H9 (cell line): ENCODE data around the gene SLC4A7. TPM values are rescaled to one million over a fixed set of nuclear protein-coding genes. Genes with fewer than 3 reads are reported as not detected.

Source experiments
- DNase-seq: peaks from one replicate; pipeline ENCODE4 v3.0.0-alpha.2; 2017
- H2AFZ ChIP-seq: one replicate; pipeline ENCODE4 v1.6.1; 2013; ENCODE audit warnings: mild to moderate bottlenecking, low read length, control low read depth, moderate library complexity
- H2AK5ac ChIP-seq: 2 replicates; pipeline ENCODE4 v1.6.1; 2013; ENCODE audit warnings: low read length, control low read depth, mixed read lengths; ENCODE audit not compliant: insufficient read length
- H2BK120ac ChIP-seq: one replicate; pipeline ENCODE4 v1.6.1; 2013; ENCODE audit warnings: low read depth, mild to moderate bottlenecking, low read length, control low read depth, inconsistent platforms; ENCODE audit not compliant: poor library complexity, severe bottlenecking
- H2BK12ac ChIP-seq: 2 replicates; pipeline ENCODE4 v1.6.1; 2013; ENCODE audit warnings: low read length, control low read depth, mixed read lengths, low read depth; ENCODE audit not compliant: insufficient read length
- H2BK15ac ChIP-seq: 2 replicates; pipeline ENCODE4 v1.6.1; 2013; ENCODE audit warnings: low read depth, low read length, control low read depth
- H2BK20ac ChIP-seq: one replicate; pipeline ENCODE4 v1.6.1; 2013; ENCODE audit warnings: low read depth, mild to moderate bottlenecking, low read length, control low read depth, inconsistent platforms; ENCODE audit not compliant: poor library complexity, severe bottlenecking
- H2BK5ac ChIP-seq: 2 replicates; pipeline ENCODE4 v1.6.1; 2013; ENCODE audit warnings: low read length, control low read depth, mixed read lengths; ENCODE audit not compliant: insufficient read length
- H3K14ac ChIP-seq: 2 replicates; pipeline ENCODE4 v1.6.1; 2013; ENCODE audit warnings: low read length, control low read depth; ENCODE audit not compliant: insufficient read depth
- H3K18ac ChIP-seq: 2 replicates; pipeline ENCODE4 v1.6.1; 2013; ENCODE audit warnings: low read depth, mild to moderate bottlenecking, mixed read lengths, low read length, control low read depth; ENCODE audit not compliant: insufficient read length
- H3K23ac ChIP-seq: 2 replicates; pipeline ENCODE4 v1.6.1; 2013; ENCODE audit warnings: low read length, control low read depth, mixed read lengths, low read depth; ENCODE audit not compliant: insufficient read length
- H3K23me2 ChIP-seq: 2 replicates; pipeline ENCODE4 v1.6.1; 2013; ENCODE audit warnings: low read depth, mild to moderate bottlenecking, mixed read lengths, low read length, control low read depth; ENCODE audit not compliant: insufficient read length, poor library complexity, severe bottlenecking
- H3K27ac ChIP-seq: 2 replicates; pipeline ENCODE4 v1.5.1; 2013; ENCODE audit warnings: low read length, control low read depth, mixed read lengths, low read depth; ENCODE audit not compliant: insufficient read length
- H3K27me3 ChIP-seq: 2 replicates; pipeline ENCODE4 v1.6.1; 2013; ENCODE audit warnings: low read length, control low read depth, inconsistent platforms; ENCODE audit not compliant: insufficient read depth
- H3K4ac ChIP-seq: 2 replicates; pipeline ENCODE4 v1.6.1; 2013; ENCODE audit warnings: low read depth, mild to moderate bottlenecking, control low read depth, inconsistent platforms, low read length, moderate library complexity
- H3K4me1 ChIP-seq: 2 replicates; pipeline ENCODE4 v1.6.1; 2013; ENCODE audit warnings: low read length, control low read depth, inconsistent platforms; ENCODE audit not compliant: insufficient read depth
- H3K4me2 ChIP-seq: 2 replicates; pipeline ENCODE4 v1.6.1; 2013; ENCODE audit warnings: low read length, control low read depth, mixed read lengths; ENCODE audit not compliant: insufficient read length, insufficient read depth
- H3K56ac ChIP-seq: 2 replicates; pipeline ENCODE4 v1.6.1; 2013; ENCODE audit warnings: low read depth, mild to moderate bottlenecking, mixed read lengths, low read length, control low read depth; ENCODE audit not compliant: insufficient read length
- H3K79me1 ChIP-seq: 2 replicates; pipeline ENCODE4 v1.6.1; 2013; ENCODE audit warnings: low read depth, mild to moderate bottlenecking, moderate library complexity, low read length, control low read depth, inconsistent platforms; ENCODE audit not compliant: insufficient read depth, poor library complexity, severe bottlenecking
- H3K79me2 ChIP-seq: 2 replicates; pipeline ENCODE4 v1.6.1; 2013; ENCODE audit warnings: low read length, control low read depth, inconsistent platforms; ENCODE audit not compliant: insufficient read depth
- H3K9ac ChIP-seq: 2 replicates; pipeline ENCODE4 v1.6.1; 2013; ENCODE audit warnings: low read length, control low read depth, mixed read lengths; ENCODE audit not compliant: insufficient read length; ENCODE audit errors: extremely low read depth
- H3K9me3 ChIP-seq: one replicate; pipeline ENCODE4 v1.6.1; 2013; ENCODE audit warnings: low read depth, low read length, inconsistent platforms; ENCODE audit not compliant: control insufficient read depth
- H3T11ph ChIP-seq: one replicate; pipeline ENCODE4 v1.6.1; 2013; ENCODE audit warnings: mild to moderate bottlenecking, low read length, control low read depth, inconsistent platforms
- H4K20me1 ChIP-seq: one replicate; pipeline ENCODE4 v1.6.1; 2013; ENCODE audit not compliant: control insufficient read depth, insufficient read length, insufficient read depth
- H4K5ac ChIP-seq: 2 replicates; pipeline ENCODE4 v1.6.1; 2013; ENCODE audit warnings: low read depth, mild to moderate bottlenecking, mixed read lengths, low read length, control low read depth; ENCODE audit not compliant: insufficient read length
- H4K8ac ChIP-seq: replicated peaks from 2 replicates; pipeline ENCODE4 v1.6.1; 2013; ENCODE audit warnings: low read length, control low read depth, mixed read lengths, low read depth; ENCODE audit not compliant: insufficient read length
- H4K91ac ChIP-seq: 2 replicates; pipeline ENCODE4 v1.6.1; 2013; ENCODE audit warnings: low read depth, mild to moderate bottlenecking, moderate library complexity, mixed read lengths, low read length, control low read depth; ENCODE audit not compliant: insufficient read length
- H3K27ac Mint-ChIP-seq, 3 experiments: 2 replicates in 2 of 3; 3 replicates in 1 of 3; pipeline ENCODE4 v1.8.0; 2020 to 2021; ENCODE audit warnings: mixed read lengths in 3 of 3, mild to moderate bottlenecking in 1 of 3, moderate library complexity in 1 of 3
- H3K27me3 Mint-ChIP-seq: 2 replicates; pipeline ENCODE4 v1.8.0; 2021; ENCODE audit warnings: low read depth, mild to moderate bottlenecking, moderate library complexity, mixed read lengths
- H3K36me3 Mint-ChIP-seq, 3 experiments: 2 replicates in 2 of 3; 3 replicates in 1 of 3; pipeline ENCODE4 v1.8.0; 2020 to 2021; ENCODE audit warnings: low read depth in 3 of 3, mixed read lengths in 3 of 3; ENCODE audit not compliant: insufficient read depth in 1 of 3
- H3K4me1 Mint-ChIP-seq, 2 experiments: 2 replicates each; pipeline ENCODE4 v1.8.0; 2020; ENCODE audit warnings: mixed read lengths in 2 of 2
- H3K4me3 Mint-ChIP-seq, 2 experiments: 2 replicates in 1 of 2; 3 replicates in 1 of 2; pipeline ENCODE4 v1.8.0; 2020 to 2021; ENCODE audit warnings: mild to moderate bottlenecking in 2 of 2, mixed read lengths in 2 of 2, moderate library complexity in 1 of 2
- H3K9me3 Mint-ChIP-seq, 2 experiments: 2 replicates in 1 of 2; 3 replicates in 1 of 2; pipeline ENCODE4 v1.8.0; 2020; ENCODE audit warnings: mild to moderate bottlenecking in 2 of 2, mixed read lengths in 2 of 2, moderate library complexity in 1 of 2
- CTCF ChIP-seq: fragments of 200-600 bp; sonication (generic); conservative IDR thresholded peaks from 3 replicates; pipeline ENCODE4 v1.8.0; 2021; ENCODE audit warnings: antibody characterized with exemption, mild to moderate bottlenecking
- WGBS: extraction: QIAGEN DNeasy Blood & Tissue Kit; methylation state at CpG from one replicate; pipeline ENCODE4 v1.1.7; 2013; ENCODE audit warnings: missing lambda C conversion rate, low lambda C conversion rate, mixed read lengths; ENCODE audit not compliant: insufficient read length; ENCODE audit errors: extremely low coverage; 5-methylcytosine and 5-hydroxymethylcytosine counted together
- total RNA-seq: library from RNA; stranded (reverse); gene quantifications from 2 replicates; pipeline ENCODE4 v1.2.1, GENCODE V29; 2021

The SLC4A7 gene
- total RNA-seq, 1 experiment from 2014 or later: 46.1 TPM

DNA sequence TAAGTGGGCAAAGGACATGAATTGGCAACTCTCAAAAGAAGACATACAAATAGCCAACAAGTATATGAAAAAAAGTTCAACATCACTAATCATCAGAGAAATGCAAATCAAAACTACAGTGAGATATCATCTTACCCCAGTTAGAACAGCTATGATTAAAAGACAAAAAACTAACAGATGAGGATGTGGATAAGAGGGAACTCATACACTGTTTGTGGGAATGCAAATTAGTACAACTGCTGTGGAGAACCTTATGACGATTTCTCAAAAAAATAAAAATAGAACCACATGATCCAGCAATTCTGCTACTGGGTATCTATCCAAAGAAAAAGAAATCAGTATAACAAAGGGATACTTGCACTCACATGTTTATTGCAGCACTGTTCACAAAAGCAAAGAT, 143.7 kb downstream of the SLC4A7 start:
- H3K27me3 Mint-ChIP-seq: no peaks in the 10 kb centered on the region
- Histone ChIP-seq H3K79me1 (no peaks in the 10 kb centered on the region), H4K91ac (no peak overlapping the region), H2AK5ac (no peak overlapping the region), H3K4me1 (no peaks in the 10 kb centered on the region), H4K8ac (no peak overlapping the region), H2BK120ac (no peak overlapping the region), H2BK5ac (no peak overlapping the region), H3K9ac (no peak overlapping the region), H3K56ac (no peak overlapping the region), H4K5ac (no peak overlapping the region), H2BK20ac (no peak overlapping the region), H3K27me3 (no peaks in the 10 kb centered on the region), H2BK15ac (no peak overlapping the region), H3K18ac (no peak overlapping the region), H3K27ac (no peak overlapping the region), H4K20me1 (no peaks in the 10 kb centered on the region), H2AFZ (no peak overlapping the region), H3K9me3 (no peaks in the 10 kb centered on the region), H3K14ac (no peak overlapping the region), H3K79me2 (no peaks in the 10 kb centered on the region), H3K4ac (no peak overlapping the region), H3K23ac (no peak overlapping the region), H3K23me2 (no peaks in the 10 kb centered on the region), H2BK12ac (no peak overlapping the region), H3T11ph (no peak overlapping the region), H3K4me2 (no peak overlapping the region)
- no CpG with 5 or more reads among the region's 1 CpG for WGBS
- DNase-seq: no peak
- no peak overlapping the region for H3K27ac Mint-ChIP-seq
- H3K4me3 Mint-ChIP-seq: no peak overlapping the region
- H3K36me3 Mint-ChIP-seq: no peaks in the 10 kb centered on the region; a peak in 2 of 7 replicates
- H3K9me3 Mint-ChIP-seq: peaks cover 0 to 2% of the 10 kb centered on the region in 2 experiments; a peak in 2 of 5 replicates
- no peaks in the 10 kb centered on the region for H3K4me1 Mint-ChIP-seq
- no peak for TF ChIP-seq CTCF
